BJ (cell line): Measurements from ENCODE around the gene RIPK4. TPM values are rescaled to one million over a fixed set of nuclear protein-coding genes. Genes with fewer than 3 reads are reported as not detected.
"Not testable (repeated sequence)": the region's sequence is repeated elsewhere in the genome, so short reads cannot be mapped to it uniquely, and the experiment has no call there.

Source experiments
- CTCF ChIA-PET: fragments of 350-600 bp; formaldehyde crosslinking; extraction: SDS; loops from one replicate; lab custom pipeline; 2021; ENCODE audit warnings: antibody characterized with exemption, inconsistent platforms; lab: Yijun Ruan, JAX
- POLR2A ChIA-PET: fragments of 300-600 bp; sonication (Branson Sonifier 250); formaldehyde crosslinking; extraction: SDS; loops from one replicate; lab custom pipeline; 2021; ENCODE audit warnings: antibody characterized with exemption; lab: Charles Lee
- DNase-seq: peaks from one replicate; pipeline ENCODE4 v3.0.0-alpha.2; 2011; ENCODE audit warnings: low read depth
- H3K27me3 ChIP-seq: 2 replicates; pipeline ENCODE4 v1.6.0; 2011; ENCODE audit warnings: low read length; ENCODE audit not compliant: control insufficient read depth, insufficient read depth
- H3K36me3 ChIP-seq: 2 replicates; pipeline ENCODE4 v1.5.1; 2011; ENCODE audit warnings: low read length; ENCODE audit not compliant: control insufficient read depth, insufficient read depth
- H3K4me3 ChIP-seq: 2 replicates; pipeline ENCODE4 v1.5.1; 2011; ENCODE audit warnings: low read depth, mild to moderate bottlenecking, control low read depth, low read length
- polyA plus RNA-seq: library from polyadenylated mRNA; depleted of rRNA; stranded (reverse); fragments of >200 nt; gene quantifications from 2 replicates; pipeline ENCODE4 v1.2.3, GENCODE V29; 2011
- TF ChIP-seq, protein P1 (sequence below): IDR thresholded peaks from 2 replicates; pipeline ENCODE4 v1.5.1; 2011; ENCODE audit warnings: low read depth, mild to moderate bottlenecking, control low read depth, inconsistent platforms, low read length, moderate library complexity; ENCODE audit not compliant: insufficient read depth

The RIPK4 gene
- polyA plus RNA-seq, 1 experiment = 0.37 TPM

DNA sequence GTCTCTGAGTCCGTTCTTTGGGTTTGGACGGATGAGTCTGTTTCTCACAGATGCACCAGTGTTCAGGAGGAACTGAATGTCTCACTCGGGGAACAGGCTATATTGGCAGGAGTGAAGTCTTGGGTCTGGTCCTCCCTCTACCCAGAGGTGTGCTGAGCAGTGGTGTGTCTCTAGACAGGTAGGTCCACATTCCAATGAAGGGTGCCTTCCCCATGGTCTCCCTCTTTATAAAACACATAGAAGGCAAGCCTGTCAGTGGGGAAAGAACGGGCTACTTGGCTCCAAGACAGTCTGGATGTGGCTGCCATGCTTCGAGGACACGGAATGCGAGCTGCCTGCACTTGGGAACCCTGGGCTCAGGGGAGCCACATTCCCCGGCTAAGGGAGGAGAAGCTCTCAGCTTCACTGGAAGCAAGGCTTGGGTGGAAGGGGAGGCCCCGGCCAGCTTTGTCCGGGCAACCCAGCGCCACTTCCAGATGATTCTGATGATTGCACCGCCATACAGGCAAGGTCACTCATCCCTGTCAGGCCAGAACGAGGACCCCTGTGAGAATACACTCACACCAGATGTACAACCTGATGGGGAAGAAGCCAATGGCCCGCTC lies 29.7 kb upstream of the RIPK4 start:
- TF ChIP-seq, protein P1, sequence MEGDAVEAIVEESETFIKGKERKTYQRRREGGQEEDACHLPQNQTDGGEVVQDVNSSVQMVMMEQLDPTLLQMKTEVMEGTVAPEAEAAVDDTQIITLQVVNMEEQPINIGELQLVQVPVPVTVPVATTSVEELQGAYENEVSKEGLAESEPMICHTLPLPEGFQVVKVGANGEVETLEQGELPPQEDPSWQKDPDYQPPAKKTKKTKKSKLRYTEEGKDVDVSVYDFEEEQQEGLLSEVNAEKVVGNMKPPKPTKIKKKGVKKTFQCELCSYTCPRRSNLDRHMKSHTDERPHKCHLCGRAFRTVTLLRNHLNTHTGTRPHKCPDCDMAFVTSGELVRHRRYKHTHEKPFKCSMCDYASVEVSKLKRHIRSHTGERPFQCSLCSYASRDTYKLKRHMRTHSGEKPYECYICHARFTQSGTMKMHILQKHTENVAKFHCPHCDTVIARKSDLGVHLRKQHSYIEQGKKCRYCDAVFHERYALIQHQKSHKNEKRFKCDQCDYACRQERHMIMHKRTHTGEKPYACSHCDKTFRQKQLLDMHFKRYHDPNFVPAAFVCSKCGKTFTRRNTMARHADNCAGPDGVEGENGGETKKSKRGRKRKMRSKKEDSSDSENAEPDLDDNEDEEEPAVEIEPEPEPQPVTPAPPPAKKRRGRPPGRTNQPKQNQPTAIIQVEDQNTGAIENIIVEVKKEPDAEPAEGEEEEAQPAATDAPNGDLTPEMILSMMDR = no peak
- CTCF ChIA-PET = interaction anchor here (0.9 to 1.8 kb wide), 4 partner anchors 8 to 324 kb away, joined by 3 to 5 read pairs (median 4); no protein-coding TSS in a partner anchor

DNA sequence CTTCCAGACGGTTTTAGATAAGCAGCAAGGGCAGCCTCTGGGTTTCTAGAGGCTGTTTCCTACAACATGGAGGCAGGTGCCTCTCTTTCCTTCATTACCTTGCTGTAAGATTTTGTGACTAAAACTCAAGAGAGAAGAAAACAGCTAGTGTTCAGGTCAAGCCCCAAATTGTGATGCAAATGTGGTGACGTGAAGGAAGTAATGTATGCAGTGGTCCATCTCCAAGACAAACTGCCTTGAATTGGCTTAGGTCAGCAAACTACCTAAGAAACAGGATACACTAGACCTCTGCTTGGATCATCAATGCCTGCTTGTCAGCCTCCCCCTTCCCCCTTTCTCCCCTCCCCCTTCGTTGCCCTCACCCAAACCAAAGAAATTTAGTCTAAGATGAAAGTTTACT lies 28.9 kb upstream of the RIPK4 start:
- DNase-seq = no peak
- Histone ChIP-seq H3K27me3 (no peaks in the 10 kb centered on the region), H3K36me3 (no peaks in the 10 kb centered on the region), H3K4me3 (no peak overlapping the region)
- ChIA-PET CTCF (interaction anchor here (1.1 to 1.4 kb wide), 3 partner anchors 12 to 325 kb away, joined by 3 to 5 read pairs (median 5); no protein-coding TSS in a partner anchor), POLR2A (no interaction called here)
- TF ChIP-seq, protein P1 = no peak

More for the DNA sequence above, 29.7 kb upstream of the RIPK4 start:
- H3K4me3 ChIP-seq = no peak overlapping the region
- H3K27me3 ChIP-seq = no peaks in the 10 kb centered on the region
- POLR2A ChIA-PET = no interaction called here
- H3K36me3 ChIP-seq = peaks cover 1% of the 10 kb centered on the region; the same call in 1 of the 2 replicates
- DNase-seq = no peak

DNA sequence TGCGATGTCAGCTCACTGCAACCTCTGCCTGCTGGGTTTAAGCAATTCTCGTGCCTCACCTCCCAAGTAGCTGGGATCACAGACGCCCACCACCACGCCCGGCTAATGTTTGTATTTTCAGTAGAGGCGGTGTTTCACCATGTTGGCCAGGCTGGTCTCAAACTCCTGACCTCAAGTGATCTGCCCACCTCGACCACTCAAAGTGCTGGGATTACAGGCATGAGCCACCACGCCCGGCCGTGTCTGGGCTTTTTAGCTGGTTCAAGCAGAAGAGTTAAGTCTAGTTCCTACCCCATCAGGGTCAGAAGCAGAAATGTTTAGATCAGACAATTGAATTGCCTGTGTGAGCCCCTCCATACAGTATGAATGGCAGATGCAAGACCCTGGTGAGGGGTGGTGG lies 27.7 kb upstream of the RIPK4 start:
- Histone ChIP-seq H3K4me3 (no peak overlapping the region), H3K36me3 (no peaks in the 10 kb centered on the region), H3K27me3 (no peaks in the 10 kb centered on the region)
- DNase-seq = no peak
- CTCF ChIA-PET = interaction anchor here (1.1 to 1.9 kb wide), 5 partner anchors 8 to 182 kb away, joined by 3 to 5 read pairs (median 3); no protein-coding TSS in a partner anchor
- TF ChIP-seq, protein P1 = no peak
- POLR2A ChIA-PET = no interaction called here

DNA sequence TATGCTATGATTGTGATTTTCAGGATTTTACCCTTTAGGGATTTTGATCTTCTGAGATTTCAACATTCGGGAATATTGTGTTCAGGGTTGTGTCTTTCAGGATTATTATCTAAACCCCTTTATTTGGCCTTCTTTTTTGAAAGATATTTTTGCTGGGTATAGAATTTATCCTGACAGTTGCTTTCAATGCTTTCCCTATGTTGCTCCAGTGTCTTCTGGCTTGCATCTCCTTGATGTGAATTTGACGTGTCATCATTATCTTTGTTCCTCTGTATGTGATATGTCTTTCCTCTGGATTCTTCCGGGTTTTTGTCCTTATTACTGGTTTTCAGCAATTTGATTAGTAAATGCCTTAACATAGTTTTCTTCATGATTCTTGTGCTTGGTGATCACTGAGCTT lies 25.9 kb upstream of the RIPK4 start:
- ChIA-PET CTCF (interaction anchor here (0.6 to 2.1 kb wide), 2 partner anchors 24 to 96 kb away, joined by 3 to 8 read pairs; no protein-coding TSS in a partner anchor), POLR2A (no interaction called here)
- TF ChIP-seq, protein P1 = no peak
- DNase-seq = no peak
- Histone ChIP-seq H3K36me3 (no peaks in the 10 kb centered on the region), H3K4me3 (no peak overlapping the region), H3K27me3 (no peaks in the 10 kb centered on the region)

DNA sequence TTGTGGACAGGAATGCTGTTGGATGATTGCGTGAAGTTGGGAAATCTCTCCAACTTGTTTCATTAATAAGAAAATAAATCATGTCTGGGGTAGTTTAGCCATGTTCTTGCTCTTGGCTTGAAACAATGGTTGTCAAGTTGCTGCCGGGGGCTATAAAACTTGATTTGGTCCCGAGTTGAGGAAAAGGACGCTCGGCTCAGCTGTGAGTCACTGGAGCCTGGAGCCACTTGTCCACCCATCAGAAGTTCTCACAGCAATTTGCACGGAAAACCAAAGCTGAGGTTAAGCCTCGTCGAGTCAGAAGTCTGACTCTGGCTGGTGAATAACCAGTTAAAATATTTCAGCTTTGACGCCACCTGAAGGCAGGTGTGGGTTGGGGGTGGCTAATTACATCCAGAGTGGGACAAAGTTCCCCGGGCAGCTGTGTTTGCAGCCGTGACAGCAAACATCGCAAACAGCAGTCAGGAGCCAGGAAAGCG lies 19.7 kb upstream of the RIPK4 start:
- DNase-seq = peak; percentile 97
- Histone ChIP-seq H3K36me3 (no peaks in the 10 kb centered on the region), H3K27me3 (no peaks in the 10 kb centered on the region; the same call in 1 of the 2 replicates), H3K4me3 (no peak overlapping the region)
- ChIA-PET POLR2A (interaction anchor here (0.6 to 1.8 kb wide), 3 partner anchors 174 to 506 kb away, joined by 3 to 4 read pairs (median 3); no protein-coding TSS in a partner anchor), CTCF (interaction anchor here (1.1 to 9.3 kb wide), 4 partner anchors 8 to 176 kb away, joined by 3 to 131 read pairs (median 6); no protein-coding TSS in a partner anchor)
- TF ChIP-seq, protein P1 = no peak

DNA sequence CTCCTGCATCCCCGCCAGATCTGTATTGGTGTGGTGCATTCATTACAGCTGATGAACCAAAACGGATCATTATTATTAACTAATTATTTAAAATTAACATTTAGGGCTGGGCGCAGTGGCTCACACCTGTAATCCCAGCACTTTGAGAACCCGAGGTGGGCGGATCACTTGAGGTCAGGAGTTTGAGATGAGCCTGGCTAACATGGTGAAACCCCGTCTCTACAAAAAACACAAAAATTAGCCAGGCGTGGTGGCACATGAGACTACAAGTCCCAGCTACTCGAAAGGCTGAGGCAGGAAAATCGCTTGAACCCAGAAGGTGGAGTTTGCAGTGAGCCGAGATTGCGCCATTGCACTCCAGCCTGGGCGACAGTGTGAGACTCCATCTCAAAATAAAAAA lies 18.4 kb upstream of the RIPK4 start:
- not testable (repeated sequence) for H3K4me3 ChIP-seq, DNase-seq, H3K27me3 ChIP-seq, H3K36me3 ChIP-seq
- ChIA-PET POLR2A (interaction anchor here (1.8 kb wide), 1 partner anchor 172 kb away, joined by 3 read pairs; no protein-coding TSS in a partner anchor), CTCF (interaction anchor here (1.0 to 9.3 kb wide), 3 partner anchors 17 to 174 kb away, joined by 3 to 131 read pairs (median 3); no protein-coding TSS in a partner anchor)
